ENCODE results near the gene STAG1. TPM values are rescaled to one million over a fixed set of nuclear protein-coding genes. Genes with fewer than 3 reads are reported as not detected.
A peak's percentile ranks its signal among the peaks of the same experiment; 100 is the strongest.

Gene STAG1
- total RNA-seq, 1 donor from 2014 or later: 24.1 TPM

DNA sequence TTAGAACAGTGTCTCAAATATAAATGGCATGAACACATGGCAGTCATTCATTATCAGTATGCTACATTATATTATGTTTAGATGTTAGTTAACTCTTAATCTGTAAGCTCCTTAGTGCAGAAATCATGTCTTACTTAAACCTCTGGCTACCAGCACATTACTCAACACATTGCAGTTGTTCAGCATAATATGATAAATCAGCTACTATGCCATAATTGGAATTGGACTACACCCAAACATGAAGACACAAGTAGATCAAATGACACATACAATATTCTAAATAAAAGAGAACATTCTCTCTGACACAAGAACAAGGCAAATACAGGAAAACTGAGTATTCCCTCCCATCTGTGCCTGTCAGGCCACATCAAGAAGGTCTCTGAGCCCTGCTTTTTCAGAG, 385.9 kb downstream of the STAG1 start:
- H2AFZ ChIP-seq (ENCODE audit: low read depth, low read length): no peak overlapping the region
- TF ChIP-seq EZH2 (IDR thresholded peaks at IDR 0.05; ENCODE audit: insufficient read depth, low read length): no peak
- TF ChIP-seq, protein P1, sequence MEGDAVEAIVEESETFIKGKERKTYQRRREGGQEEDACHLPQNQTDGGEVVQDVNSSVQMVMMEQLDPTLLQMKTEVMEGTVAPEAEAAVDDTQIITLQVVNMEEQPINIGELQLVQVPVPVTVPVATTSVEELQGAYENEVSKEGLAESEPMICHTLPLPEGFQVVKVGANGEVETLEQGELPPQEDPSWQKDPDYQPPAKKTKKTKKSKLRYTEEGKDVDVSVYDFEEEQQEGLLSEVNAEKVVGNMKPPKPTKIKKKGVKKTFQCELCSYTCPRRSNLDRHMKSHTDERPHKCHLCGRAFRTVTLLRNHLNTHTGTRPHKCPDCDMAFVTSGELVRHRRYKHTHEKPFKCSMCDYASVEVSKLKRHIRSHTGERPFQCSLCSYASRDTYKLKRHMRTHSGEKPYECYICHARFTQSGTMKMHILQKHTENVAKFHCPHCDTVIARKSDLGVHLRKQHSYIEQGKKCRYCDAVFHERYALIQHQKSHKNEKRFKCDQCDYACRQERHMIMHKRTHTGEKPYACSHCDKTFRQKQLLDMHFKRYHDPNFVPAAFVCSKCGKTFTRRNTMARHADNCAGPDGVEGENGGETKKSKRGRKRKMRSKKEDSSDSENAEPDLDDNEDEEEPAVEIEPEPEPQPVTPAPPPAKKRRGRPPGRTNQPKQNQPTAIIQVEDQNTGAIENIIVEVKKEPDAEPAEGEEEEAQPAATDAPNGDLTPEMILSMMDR (IDR thresholded peaks at IDR 0.05; ENCODE audit: insufficient read depth, low read depth, low read length): no peak
- no peak overlapping the region for H3K27ac ChIP-seq (ENCODE audit: low read depth, low read length)
- H3K4me1 Mint-ChIP-seq (ENCODE audit: low read depth, unreplicated experiment): no peaks in the 10 kb centered on the region
- H3K36me3 ChIP-seq (ENCODE audit: insufficient read depth, low read length): peaks cover 4% of the 10 kb centered on the region
- no peaks in the 10 kb centered on the region for H3K9me3 Mint-ChIP-seq (ENCODE audit: unreplicated experiment)
- H3K27ac Mint-ChIP-seq (ENCODE audit: unreplicated experiment): no peak overlapping the region
- H3K79me2 ChIP-seq (ENCODE audit: insufficient read depth, low read length): no peaks in the 10 kb centered on the region
- H4K20me1 ChIP-seq (ENCODE audit: insufficient read depth, low read length): no peaks in the 10 kb centered on the region
- H3K4me3 ChIP-seq (ENCODE audit: insufficient read depth, low read depth, low read length): no peak overlapping the region
- H3K27me3 Mint-ChIP-seq (ENCODE audit: low read depth, unreplicated experiment): no peaks in the 10 kb centered on the region
- FAIRE-seq: peak; percentile 66
- H3K9me3 ChIP-seq (ENCODE audit: insufficient read depth, low read depth, low read length): no peaks in the 10 kb centered on the region
- DNase-seq (ENCODE audit: low read depth): peak; percentile 10
- H3K36me3 Mint-ChIP-seq (ENCODE audit: low read depth, unreplicated experiment): no peaks in the 10 kb centered on the region
- no peak overlapping the region for H3K4me2 ChIP-seq (ENCODE audit: low read length)
- no peaks in the 10 kb centered on the region for H3K27me3 ChIP-seq (ENCODE audit: insufficient read depth, low read length)
- H3K4me1 ChIP-seq (ENCODE audit: insufficient read depth, low read length): no peaks in the 10 kb centered on the region
- H3K4me3 Mint-ChIP-seq (ENCODE audit: unreplicated experiment): no peak overlapping the region
- no peak overlapping the region for H3K9ac ChIP-seq (ENCODE audit: low read length)

DNA sequence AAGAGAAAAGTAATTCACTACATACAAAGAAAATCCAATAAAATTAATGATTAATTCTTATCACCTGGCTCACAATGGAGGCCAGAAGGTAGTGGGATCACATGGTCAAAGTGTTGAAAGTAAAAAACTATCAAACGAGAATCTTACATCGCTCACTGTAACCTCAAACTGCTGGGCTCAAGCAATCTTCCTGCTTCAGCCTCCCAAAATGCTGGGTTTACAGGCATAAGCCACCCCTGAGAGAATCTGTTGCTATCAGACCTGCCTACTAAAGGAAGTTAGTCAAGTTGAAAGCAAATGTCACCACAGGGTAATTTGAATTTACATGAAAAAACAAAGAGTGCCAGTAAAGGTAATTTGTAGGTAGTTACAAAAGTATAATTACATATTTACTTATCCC, 398.7 kb downstream of the STAG1 start:
- no peaks in the 10 kb centered on the region for H3K36me3 Mint-ChIP-seq (ENCODE audit: low read depth, unreplicated experiment)
- no peak overlapping the region for H3K27ac Mint-ChIP-seq (ENCODE audit: unreplicated experiment)
- Histone ChIP-seq H3K4me2 (ENCODE audit: low read length) (no peak overlapping the region), H3K79me2 (ENCODE audit: insufficient read depth, low read length) (no peaks in the 10 kb centered on the region), H3K9ac (ENCODE audit: low read length) (no peak overlapping the region), H3K27ac (ENCODE audit: low read depth, low read length) (no peak overlapping the region), H3K27me3 (ENCODE audit: insufficient read depth, low read length) (no peaks in the 10 kb centered on the region), H3K9me3 (ENCODE audit: insufficient read depth, low read depth, low read length) (no peaks in the 10 kb centered on the region), H2AFZ (ENCODE audit: low read depth, low read length) (no peak overlapping the region), H3K4me3 (ENCODE audit: insufficient read depth, low read depth, low read length) (no peak overlapping the region), H4K20me1 (ENCODE audit: insufficient read depth, low read length) (no peaks in the 10 kb centered on the region), H3K4me1 (ENCODE audit: insufficient read depth, low read length) (peaks cover 17% of the 10 kb centered on the region), H3K36me3 (ENCODE audit: insufficient read depth, low read length) (no peaks in the 10 kb centered on the region)
- H3K4me3 Mint-ChIP-seq (ENCODE audit: unreplicated experiment): no peak overlapping the region
- FAIRE-seq (no peak), DNase-seq (ENCODE audit: low read depth) (no peak)
- H3K4me1 Mint-ChIP-seq (ENCODE audit: low read depth, unreplicated experiment): peaks cover 26% of the 10 kb centered on the region
- TF ChIP-seq, protein P1 (IDR thresholded peaks at IDR 0.05; ENCODE audit: insufficient read depth, low read depth, low read length): no peak
- TF ChIP-seq EZH2 (IDR thresholded peaks at IDR 0.05; ENCODE audit: insufficient read depth, low read length): no peak
- H3K27me3 Mint-ChIP-seq (ENCODE audit: low read depth, unreplicated experiment): no peaks in the 10 kb centered on the region
- H3K9me3 Mint-ChIP-seq (ENCODE audit: unreplicated experiment): no peaks in the 10 kb centered on the region

DNA sequence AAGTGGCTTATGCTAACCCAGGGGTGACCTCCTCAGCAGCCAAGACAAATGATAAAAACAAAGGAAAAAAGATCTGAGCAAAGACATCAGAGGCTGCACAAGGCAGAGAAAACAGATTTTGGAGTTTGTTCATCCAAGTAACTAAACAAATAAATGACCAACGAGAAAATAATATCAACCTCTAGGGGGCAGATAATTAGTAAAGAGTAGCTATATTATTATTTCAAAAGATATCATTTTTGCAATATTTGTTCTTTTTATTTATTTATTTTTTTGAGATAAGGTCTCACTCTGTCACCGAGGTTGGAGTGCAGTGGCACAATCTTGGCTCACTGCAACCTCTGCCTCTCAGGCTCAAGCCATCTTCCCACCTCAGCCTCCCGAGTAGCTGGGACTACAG, 400.3 kb downstream of the STAG1 start:
- no peak overlapping the region for H3K4me3 Mint-ChIP-seq (ENCODE audit: unreplicated experiment)
- H3K9me3 ChIP-seq (ENCODE audit: insufficient read depth, low read depth, low read length): no peaks in the 10 kb centered on the region
- FAIRE-seq (no peak), DNase-seq (ENCODE audit: low read depth) (no peak)
- H3K27ac ChIP-seq (ENCODE audit: low read depth, low read length): no peak overlapping the region
- no peaks in the 10 kb centered on the region for H3K79me2 ChIP-seq (ENCODE audit: insufficient read depth, low read length)
- peak overlapping the region; percentile 44 for H3K27ac Mint-ChIP-seq (ENCODE audit: unreplicated experiment)
- peaks cover 17% of the 10 kb centered on the region for H3K4me1 ChIP-seq (ENCODE audit: insufficient read depth, low read length)
- H3K4me2 ChIP-seq (ENCODE audit: low read length): no peak overlapping the region
- peaks cover 26% of the 10 kb centered on the region for H3K4me1 Mint-ChIP-seq (ENCODE audit: low read depth, unreplicated experiment)
- H4K20me1 ChIP-seq (ENCODE audit: insufficient read depth, low read length): no peaks in the 10 kb centered on the region
- no peaks in the 10 kb centered on the region for H3K27me3 Mint-ChIP-seq (ENCODE audit: low read depth, unreplicated experiment)
- no peak overlapping the region for H2AFZ ChIP-seq (ENCODE audit: low read depth, low read length)
- no peaks in the 10 kb centered on the region for H3K27me3 ChIP-seq (ENCODE audit: insufficient read depth, low read length)
- no peak for TF ChIP-seq EZH2 (IDR thresholded peaks at IDR 0.05; ENCODE audit: insufficient read depth, low read length)
- TF ChIP-seq, protein P1 (IDR thresholded peaks at IDR 0.05; ENCODE audit: insufficient read depth, low read depth, low read length): peak; percentile 7
- H3K9ac ChIP-seq (ENCODE audit: low read length): no peak overlapping the region
- no peak overlapping the region for H3K4me3 ChIP-seq (ENCODE audit: insufficient read depth, low read depth, low read length)
- peaks cover 2% of the 10 kb centered on the region for H3K36me3 ChIP-seq (ENCODE audit: insufficient read depth, low read length)
- H3K9me3 Mint-ChIP-seq (ENCODE audit: unreplicated experiment): no peaks in the 10 kb centered on the region
- no peaks in the 10 kb centered on the region for H3K36me3 Mint-ChIP-seq (ENCODE audit: low read depth, unreplicated experiment)

Measured in astrocyte (in vitro differentiated cells and primary cell).